Measurements from ENCODE around the gene ATP2B3. TPM values are rescaled to one million over a fixed set of nuclear protein-coding genes. Genes with fewer than 3 reads are reported as not detected.

ATP2B3 gene
- total RNA-seq, 1 donor from 2014 or later, result 0.37 TPM

DNA sequence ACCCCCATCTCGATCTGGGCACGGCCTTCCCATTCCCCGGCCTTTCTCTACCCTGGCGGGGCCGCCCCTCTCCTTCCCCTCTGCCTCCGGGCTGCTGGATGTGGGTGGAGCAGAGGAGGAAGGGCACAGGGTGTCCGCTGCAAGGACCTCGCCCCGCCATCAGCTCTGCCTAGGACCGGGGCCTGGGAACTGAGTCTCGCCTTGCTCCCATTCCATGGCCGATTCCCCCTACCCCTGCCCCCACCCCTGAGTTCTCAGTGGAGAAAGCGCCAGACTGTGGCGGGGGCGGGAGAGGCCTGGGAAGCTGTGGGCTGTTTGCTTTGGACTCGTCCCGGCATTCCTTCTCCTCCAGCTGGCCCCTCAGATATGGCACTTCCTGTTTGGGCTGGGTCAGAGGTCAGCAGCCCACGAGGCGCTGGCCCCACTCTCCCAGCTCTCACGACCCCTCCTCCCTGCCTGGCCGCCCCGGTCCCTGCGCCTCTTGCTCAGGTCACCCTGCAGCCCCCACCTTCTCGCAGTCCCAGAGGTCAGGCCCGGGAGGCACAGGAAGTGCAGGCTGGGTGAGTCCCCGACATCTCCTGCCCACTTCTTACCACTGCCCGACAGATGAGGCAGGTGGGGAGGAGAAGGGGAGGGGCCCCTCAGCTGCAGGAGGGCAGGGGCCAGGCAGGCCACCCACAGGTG, 29.1 kb upstream of the ATP2B3 start:
- Mint-ChIP-seq H3K27me3 (ENCODE audit: low read depth) (no peaks in the 10 kb centered on the region), H3K4me3 (ENCODE audit: unreplicated experiment) (peak overlapping the region; percentile 16), H3K36me3 (ENCODE audit: low read depth) (no peaks in the 10 kb centered on the region), H3K27ac (ENCODE audit: unreplicated experiment) (peak overlapping the region; percentile 87), H3K9me3 (ENCODE audit: low read depth) (peaks cover 2% of the 10 kb centered on the region), H3K4me1 (ENCODE audit: low read depth) (peaks cover 73% of the 10 kb centered on the region)
- TF ChIP-seq, protein P1, sequence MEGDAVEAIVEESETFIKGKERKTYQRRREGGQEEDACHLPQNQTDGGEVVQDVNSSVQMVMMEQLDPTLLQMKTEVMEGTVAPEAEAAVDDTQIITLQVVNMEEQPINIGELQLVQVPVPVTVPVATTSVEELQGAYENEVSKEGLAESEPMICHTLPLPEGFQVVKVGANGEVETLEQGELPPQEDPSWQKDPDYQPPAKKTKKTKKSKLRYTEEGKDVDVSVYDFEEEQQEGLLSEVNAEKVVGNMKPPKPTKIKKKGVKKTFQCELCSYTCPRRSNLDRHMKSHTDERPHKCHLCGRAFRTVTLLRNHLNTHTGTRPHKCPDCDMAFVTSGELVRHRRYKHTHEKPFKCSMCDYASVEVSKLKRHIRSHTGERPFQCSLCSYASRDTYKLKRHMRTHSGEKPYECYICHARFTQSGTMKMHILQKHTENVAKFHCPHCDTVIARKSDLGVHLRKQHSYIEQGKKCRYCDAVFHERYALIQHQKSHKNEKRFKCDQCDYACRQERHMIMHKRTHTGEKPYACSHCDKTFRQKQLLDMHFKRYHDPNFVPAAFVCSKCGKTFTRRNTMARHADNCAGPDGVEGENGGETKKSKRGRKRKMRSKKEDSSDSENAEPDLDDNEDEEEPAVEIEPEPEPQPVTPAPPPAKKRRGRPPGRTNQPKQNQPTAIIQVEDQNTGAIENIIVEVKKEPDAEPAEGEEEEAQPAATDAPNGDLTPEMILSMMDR (IDR thresholded peaks at IDR 0.05), result no peak
- DNase-seq (ENCODE audit: low spot score), result no peak

DNA sequence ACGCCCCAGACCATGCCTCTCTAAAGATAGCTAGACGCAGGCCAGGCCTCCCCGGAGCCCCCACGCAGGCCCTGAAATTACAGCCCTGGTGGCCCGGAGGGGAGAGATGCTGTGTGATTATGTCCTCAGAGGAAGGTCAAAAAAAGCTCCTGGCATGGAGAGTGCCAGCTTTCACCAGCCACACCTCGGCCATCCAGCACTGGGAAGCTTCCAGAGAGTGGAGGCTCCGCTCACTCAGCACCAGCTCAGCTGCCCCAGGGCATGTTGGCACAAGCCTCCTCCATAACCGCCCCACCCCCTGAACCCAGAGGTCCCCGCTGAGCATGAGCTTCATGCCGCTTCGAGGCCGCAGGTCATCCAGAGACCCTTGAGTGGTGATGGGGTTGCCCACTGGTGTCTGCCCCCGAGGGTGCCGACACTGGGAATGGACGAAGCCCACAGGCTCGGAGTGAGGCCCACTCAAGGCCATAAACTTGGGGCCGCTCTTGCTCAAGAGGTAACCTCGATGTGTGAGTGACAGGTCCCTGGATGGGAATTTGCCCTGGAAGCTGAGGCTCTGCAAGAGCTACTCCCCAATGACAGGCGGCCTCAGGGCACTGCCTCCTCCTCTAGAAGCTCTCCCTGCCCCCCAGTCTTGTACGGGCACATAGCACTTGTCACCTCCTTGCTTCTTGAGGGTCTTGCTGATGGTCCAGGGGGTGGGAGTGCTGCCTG, 27.1 kb upstream of the ATP2B3 start:
- no peak overlapping the region for H3K27ac Mint-ChIP-seq (ENCODE audit: unreplicated experiment)
- peaks cover 1% of the 10 kb centered on the region for H3K36me3 Mint-ChIP-seq (ENCODE audit: low read depth)
- no peak for DNase-seq (ENCODE audit: low spot score)
- TF ChIP-seq, protein P1 (IDR thresholded peaks at IDR 0.05), result no peak
- no peaks in the 10 kb centered on the region for H3K27me3 Mint-ChIP-seq (ENCODE audit: low read depth)
- peaks cover 78% of the 10 kb centered on the region for H3K4me1 Mint-ChIP-seq (ENCODE audit: low read depth)
- no peak overlapping the region for H3K4me3 Mint-ChIP-seq (ENCODE audit: unreplicated experiment)
- no peaks in the 10 kb centered on the region for H3K9me3 Mint-ChIP-seq (ENCODE audit: low read depth)

DNA sequence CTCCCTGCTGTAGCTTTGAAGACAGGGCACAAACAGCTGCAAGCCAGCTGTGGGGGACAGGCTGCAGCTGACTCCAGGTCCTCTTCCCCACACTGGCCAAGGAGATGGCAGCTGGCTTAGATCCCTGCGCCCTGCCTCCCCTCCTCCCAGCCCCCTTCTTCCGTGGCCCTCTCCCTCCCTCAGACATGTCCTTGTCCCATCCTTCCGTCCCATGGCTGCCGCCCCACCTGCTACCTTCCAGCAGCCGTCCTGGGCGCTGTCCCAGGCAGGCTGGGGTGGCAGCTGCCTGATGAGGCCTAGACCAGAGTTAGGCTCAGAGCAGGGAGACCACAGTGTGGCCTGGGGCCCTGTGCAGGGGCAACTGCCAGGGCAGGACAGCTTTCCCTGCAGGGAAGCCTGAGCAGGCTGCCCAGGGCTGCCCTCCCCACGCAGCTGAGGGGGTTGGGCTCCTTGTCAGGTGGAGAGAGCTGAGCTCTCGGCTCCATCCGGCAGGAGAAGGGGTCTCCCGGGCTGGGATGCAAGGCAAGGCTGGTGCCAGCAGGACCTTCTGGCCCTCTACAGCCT, 26.0 kb upstream of the ATP2B3 start:
- Mint-ChIP-seq H3K9me3 (ENCODE audit: low read depth) (no peaks in the 10 kb centered on the region), H3K36me3 (ENCODE audit: low read depth) (peaks cover 1% of the 10 kb centered on the region), H3K4me1 (ENCODE audit: low read depth) (peaks cover 77% of the 10 kb centered on the region), H3K27me3 (ENCODE audit: low read depth) (no peaks in the 10 kb centered on the region), H3K4me3 (ENCODE audit: unreplicated experiment) (no peak overlapping the region), H3K27ac (ENCODE audit: unreplicated experiment) (no peak overlapping the region)
- TF ChIP-seq, protein P1 (IDR thresholded peaks at IDR 0.05), result no peak
- DNase-seq (ENCODE audit: low spot score), result no peak

DNA sequence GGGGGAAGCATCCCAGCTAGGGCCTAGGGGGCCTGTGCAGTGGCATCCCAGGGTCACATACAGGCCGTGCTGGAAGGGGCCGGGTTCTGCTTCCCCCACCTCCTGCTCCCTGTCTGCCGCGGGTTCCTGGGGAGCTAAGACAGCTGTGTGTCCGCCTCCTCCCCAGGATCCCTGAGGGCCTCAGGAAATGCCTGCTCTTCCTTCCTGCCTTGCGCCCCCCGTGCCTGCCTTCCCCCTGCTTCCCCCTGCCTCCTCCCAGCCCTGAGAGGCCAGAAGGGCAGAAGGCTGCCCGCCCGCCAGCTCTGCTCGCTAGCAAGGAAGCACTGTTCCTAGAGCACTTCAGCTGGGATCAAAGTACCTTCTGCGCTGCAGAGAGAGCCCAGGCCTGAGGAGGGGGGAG, 25.5 kb upstream of the ATP2B3 start:
- DNase-seq (ENCODE audit: low spot score), result no peak
- H3K4me3 Mint-ChIP-seq (ENCODE audit: unreplicated experiment), result no peak overlapping the region
- TF ChIP-seq, protein P1 (IDR thresholded peaks at IDR 0.05), result no peak
- peaks cover 72% of the 10 kb centered on the region for H3K4me1 Mint-ChIP-seq (ENCODE audit: low read depth)
- no peaks in the 10 kb centered on the region for H3K27me3 Mint-ChIP-seq (ENCODE audit: low read depth)
- H3K36me3 Mint-ChIP-seq (ENCODE audit: low read depth), result peaks cover 1% of the 10 kb centered on the region
- peak overlapping the region; percentile 54 for H3K27ac Mint-ChIP-seq (ENCODE audit: unreplicated experiment)
- H3K9me3 Mint-ChIP-seq (ENCODE audit: low read depth), result no peaks in the 10 kb centered on the region

DNA sequence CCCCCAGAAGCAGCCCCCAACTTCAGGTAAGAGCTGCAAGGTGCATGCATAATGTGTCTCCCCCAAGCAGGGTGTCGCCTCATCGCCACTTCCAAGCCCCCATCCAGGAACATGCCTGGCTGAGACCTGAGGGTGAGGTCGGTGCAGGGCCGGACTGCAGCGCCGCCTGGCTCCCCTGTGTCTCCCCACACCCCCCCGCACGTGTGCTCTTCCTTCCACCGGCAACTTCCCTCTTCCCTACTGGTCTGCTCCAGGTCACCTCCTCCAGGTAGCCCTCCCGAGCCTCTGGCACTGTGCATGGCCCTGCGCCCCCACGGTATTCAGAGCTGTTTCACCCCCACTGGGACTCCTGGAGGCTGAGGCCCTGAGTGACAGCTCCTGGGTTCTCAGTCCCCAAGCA, 24.9 kb upstream of the ATP2B3 start:
- Mint-ChIP-seq H3K27ac (ENCODE audit: unreplicated experiment) (peak overlapping the region; percentile 49), H3K36me3 (ENCODE audit: low read depth) (peaks cover 1% of the 10 kb centered on the region), H3K4me1 (ENCODE audit: low read depth) (peaks cover 66% of the 10 kb centered on the region)

More for the DNA sequence above, 24.9 kb upstream of the ATP2B3 start:
- no peak for DNase-seq (ENCODE audit: low spot score)
- no peak overlapping the region for H3K4me3 Mint-ChIP-seq (ENCODE audit: unreplicated experiment)
- H3K9me3 Mint-ChIP-seq (ENCODE audit: low read depth), result no peaks in the 10 kb centered on the region
- no peaks in the 10 kb centered on the region for H3K27me3 Mint-ChIP-seq (ENCODE audit: low read depth)
- TF ChIP-seq, protein P1 (IDR thresholded peaks at IDR 0.05), result no peak
